NB4 (cell line): ENCODE results near the gene PNPO.

ENCODE experiments used
- CTCF ChIP-seq: IDR thresholded peaks from one replicate; pipeline ENCODE4 v1.5.1; 2012; ENCODE audit warnings: low read depth, low read length
- POLR2A ChIP-seq: IDR thresholded peaks from 2 replicates; pipeline ENCODE4 v1.6.1; 2011; ENCODE audit warnings: mild to moderate bottlenecking; ENCODE audit not compliant: insufficient read length; ENCODE audit errors: extremely low read depth

- TF ChIP-seq CTCF: no peak
- TF ChIP-seq POLR2A: no peak
These were observed 36.1 kb upstream of the PNPO start for GRCh38 chr17:47905221-47905733.
